MM.1S (cell line): ENCODE data around the gene SYNDIG1.

Experiments
- DNase-seq: peaks from one replicate; pipeline ENCODE4 v3.0.0-alpha.2; 2015
- H2AFZ ChIP-seq: fragments of 300-600 bp; sonication (generic); 2 replicates; pipeline ENCODE4 v1.6.0; 2016; ENCODE audit warnings: antibody characterized with exemption, low read length
- H3F3A ChIP-seq: fragments of 300-600 bp; sonication (generic); 2 replicates; pipeline ENCODE4 v1.6.1; 2016; ENCODE audit warnings: mild to moderate bottlenecking, antibody characterized with exemption, low read length, moderate library complexity, mixed read lengths; ENCODE audit not compliant: insufficient read depth
- H3K27ac ChIP-seq: fragments of 300-600 bp; sonication (generic); 2 replicates; pipeline ENCODE4 v1.5.1; 2016; ENCODE audit warnings: mild to moderate bottlenecking, low read length
- H3K27me3 ChIP-seq: fragments of 300-600 bp; sonication (generic); replicated peaks from 2 replicates; pipeline ENCODE4 v1.6.0; 2016; ENCODE audit warnings: low read length; ENCODE audit not compliant: insufficient read depth
- H3K36me3 ChIP-seq: fragments of 300-600 bp; sonication (generic); replicated peaks from 2 replicates; pipeline ENCODE4 v1.6.1; 2016; ENCODE audit warnings: mild to moderate bottlenecking, low read length, mixed read lengths; ENCODE audit not compliant: insufficient read depth
- H3K4me1 ChIP-seq: fragments of 300-600 bp; sonication (generic); 2 replicates; pipeline ENCODE4 v1.6.1; 2016; ENCODE audit warnings: low read length, mixed read lengths
- H3K4me2 ChIP-seq: fragments of 300-600 bp; sonication (generic); 2 replicates; pipeline ENCODE4 v1.6.0; 2016; ENCODE audit warnings: low read depth, low read length
- H3K4me3 ChIP-seq: fragments of 300-600 bp; sonication (generic); 2 replicates; pipeline ENCODE4 v1.5.1; 2016; ENCODE audit warnings: low read length, mixed read lengths
- H3K79me2 ChIP-seq: fragments of 300-600 bp; sonication (generic); 2 replicates; pipeline ENCODE4 v1.6.1; 2016; ENCODE audit warnings: mixed run types, low read length, mixed read lengths
- H3K9ac ChIP-seq: fragments of 300-600 bp; sonication (generic); 2 replicates; pipeline ENCODE4 v1.6.1; 2016; ENCODE audit warnings: low read length, mixed read lengths
- H3K9me2 ChIP-seq: fragments of 300-600 bp; sonication (generic); replicated peaks from 2 replicates; pipeline ENCODE4 v1.6.1; 2016; ENCODE audit warnings: mild to moderate bottlenecking, low read length, mixed read lengths; ENCODE audit not compliant: insufficient read depth
- H3K9me3 ChIP-seq: fragments of 300-600 bp; sonication (generic); replicated peaks from 2 replicates; pipeline ENCODE4 v1.6.1; 2016; ENCODE audit warnings: mild to moderate bottlenecking, low read length, mixed read lengths; ENCODE audit not compliant: insufficient read depth
- H4K20me1 ChIP-seq: fragments of 300-600 bp; sonication (generic); 2 replicates; pipeline ENCODE4 v1.6.1; 2016; ENCODE audit warnings: mild to moderate bottlenecking, low read length, moderate library complexity, mixed read lengths; ENCODE audit not compliant: insufficient read depth
- CTCF ChIP-seq: fragments of 300-600 bp; sonication (generic); IDR thresholded peaks from 2 replicates; pipeline ENCODE4 v1.5.1; 2016; ENCODE audit warnings: antibody characterized with exemption, low read length, mixed read lengths
- EZH2 ChIP-seq: fragments of 300-600 bp; sonication (generic); optimal IDR thresholded peaks from 2 replicates; pipeline ENCODE3; 2017; ENCODE audit warnings: low read depth, mild to moderate bottlenecking, antibody characterized with exemption, low read length, mixed read lengths
- EZH2phosphoT487 ChIP-seq: fragments of 300-600 bp; sonication (generic); IDR thresholded peaks from 2 replicates; pipeline ENCODE4 v1.6.1; 2018; ENCODE audit warnings: antibody characterized with exemption, low read length

The SYNDIG1 gene

GRCh38 chr20:24568842-24569241 is 99.4 kb downstream of the SYNDIG1 start:
- peaks cover 7% of the 10 kb centered on the region; the same call in 1 of the 2 replicates for H3K79me2 ChIP-seq
- H4K20me1 ChIP-seq, result no peaks in the 10 kb centered on the region
- no peak for DNase-seq
- no peaks in the 10 kb centered on the region for H3K27me3 ChIP-seq
- TF ChIP-seq EZH2 (no peak), EZH2phosphoT487 (no peak), CTCF (no peak)
- H3K9me3 ChIP-seq, result no peaks in the 10 kb centered on the region
- H3K27ac ChIP-seq, result no peak overlapping the region
- no peak overlapping the region for H3K9ac ChIP-seq
- H2AFZ ChIP-seq, result no peak overlapping the region
- H3F3A ChIP-seq, result no peaks in the 10 kb centered on the region
- peaks cover 4% of the 10 kb centered on the region for H3K36me3 ChIP-seq
- H3K9me2 ChIP-seq, result no peaks in the 10 kb centered on the region
- H3K4me3 ChIP-seq, result no peak overlapping the region
- no peak overlapping the region for H3K4me2 ChIP-seq
- H3K4me1 ChIP-seq, result peaks cover 7% of the 10 kb centered on the region

GRCh38 chr20:24571159-24571558 is 101.7 kb downstream of the SYNDIG1 start:
- no peak overlapping the region for H2AFZ ChIP-seq
- H3F3A ChIP-seq, result no peaks in the 10 kb centered on the region
- no peak for TF ChIP-seq CTCF
- no peak for TF ChIP-seq EZH2
- TF ChIP-seq EZH2phosphoT487, result no peak
- no peaks in the 10 kb centered on the region for H3K9me2 ChIP-seq
- H3K79me2 ChIP-seq, result no peaks in the 10 kb centered on the region
- no peak overlapping the region for H3K9ac ChIP-seq
- no peak overlapping the region for H3K4me3 ChIP-seq
- no peaks in the 10 kb centered on the region for H3K27me3 ChIP-seq
- H4K20me1 ChIP-seq, result no peaks in the 10 kb centered on the region
- DNase-seq, result no peak
- no peaks in the 10 kb centered on the region for H3K36me3 ChIP-seq
- peaks cover 7% of the 10 kb centered on the region for H3K4me1 ChIP-seq
- H3K27ac ChIP-seq, result no peak overlapping the region
- no peak overlapping the region for H3K4me2 ChIP-seq
- no peaks in the 10 kb centered on the region for H3K9me3 ChIP-seq

GRCh38 chr20:24572140-24572539 is 102.7 kb downstream of the SYNDIG1 start:
- Histone ChIP-seq H3K9me2 (no peaks in the 10 kb centered on the region), H3K9ac (no peak overlapping the region), H3K27me3 (no peaks in the 10 kb centered on the region), H3K36me3 (no peaks in the 10 kb centered on the region), H4K20me1 (no peaks in the 10 kb centered on the region), H3F3A (no peaks in the 10 kb centered on the region), H3K9me3 (no peaks in the 10 kb centered on the region), H2AFZ (no peak overlapping the region), H3K4me3 (no peak overlapping the region), H3K79me2 (no peaks in the 10 kb centered on the region), H3K4me2 (no peak overlapping the region), H3K4me1 (peaks cover 7% of the 10 kb centered on the region), H3K27ac (no peak overlapping the region)
- TF ChIP-seq EZH2phosphoT487 (no peak), EZH2 (no peak), CTCF (no peak)
- DNase-seq, result no peak
